ENCODE results near the gene ARHGAP10.

The ARHGAP10 gene

DNA sequence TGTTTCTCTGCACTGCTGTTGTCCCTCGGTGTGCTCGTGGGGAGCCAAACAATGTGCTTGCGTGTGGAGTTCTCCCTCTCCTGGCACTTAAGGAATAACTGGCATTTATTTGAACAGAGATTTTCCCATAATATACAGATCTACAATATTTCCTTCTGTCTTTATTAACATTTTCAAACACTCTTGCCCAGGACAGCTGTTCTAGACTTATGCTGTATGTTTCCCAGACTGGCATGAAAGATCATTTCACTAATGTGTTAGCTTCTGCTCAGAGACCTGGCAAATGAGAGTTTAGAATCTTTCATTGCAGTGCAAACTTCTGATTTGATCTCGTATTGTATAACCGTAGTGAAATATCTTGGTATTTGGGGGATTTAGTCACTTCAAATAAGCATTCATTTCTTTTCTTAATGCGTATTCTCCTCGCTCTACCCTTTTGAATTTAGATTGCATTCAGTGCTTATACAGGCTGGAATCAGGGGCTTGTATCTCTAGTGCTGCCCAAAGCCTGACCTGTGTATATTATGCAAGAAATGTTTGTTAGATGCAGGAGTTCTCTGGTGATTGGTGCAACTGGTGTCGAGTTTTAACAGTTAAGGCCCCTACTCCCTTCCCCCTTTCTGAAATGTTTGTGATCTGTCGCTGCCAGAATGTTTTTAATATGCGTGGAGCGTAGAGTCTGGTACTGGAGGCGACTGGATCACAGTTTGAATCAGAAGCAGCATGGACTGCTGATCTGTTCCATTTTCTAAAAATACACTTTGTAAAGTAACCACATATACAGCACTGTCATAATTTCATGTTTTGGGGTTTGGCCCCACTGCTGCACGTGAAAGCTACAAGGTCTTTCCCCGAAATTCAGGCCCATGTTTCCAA is 326.3 kb downstream of the ARHGAP10 start:
- H3K27ac ChIP-seq: no peak overlapping the region
- CTCF ChIA-PET: no interaction called here
- POLR2A ChIA-PET (ENCODE audit: low non-redundant PET): no interaction called here
- no peak for DNase-seq (ENCODE audit: low spot score)
- TF ChIP-seq, protein P1, sequence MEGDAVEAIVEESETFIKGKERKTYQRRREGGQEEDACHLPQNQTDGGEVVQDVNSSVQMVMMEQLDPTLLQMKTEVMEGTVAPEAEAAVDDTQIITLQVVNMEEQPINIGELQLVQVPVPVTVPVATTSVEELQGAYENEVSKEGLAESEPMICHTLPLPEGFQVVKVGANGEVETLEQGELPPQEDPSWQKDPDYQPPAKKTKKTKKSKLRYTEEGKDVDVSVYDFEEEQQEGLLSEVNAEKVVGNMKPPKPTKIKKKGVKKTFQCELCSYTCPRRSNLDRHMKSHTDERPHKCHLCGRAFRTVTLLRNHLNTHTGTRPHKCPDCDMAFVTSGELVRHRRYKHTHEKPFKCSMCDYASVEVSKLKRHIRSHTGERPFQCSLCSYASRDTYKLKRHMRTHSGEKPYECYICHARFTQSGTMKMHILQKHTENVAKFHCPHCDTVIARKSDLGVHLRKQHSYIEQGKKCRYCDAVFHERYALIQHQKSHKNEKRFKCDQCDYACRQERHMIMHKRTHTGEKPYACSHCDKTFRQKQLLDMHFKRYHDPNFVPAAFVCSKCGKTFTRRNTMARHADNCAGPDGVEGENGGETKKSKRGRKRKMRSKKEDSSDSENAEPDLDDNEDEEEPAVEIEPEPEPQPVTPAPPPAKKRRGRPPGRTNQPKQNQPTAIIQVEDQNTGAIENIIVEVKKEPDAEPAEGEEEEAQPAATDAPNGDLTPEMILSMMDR (conservative IDR thresholded peaks at IDR 0.05; ENCODE audit: low read depth): no peak

DNA sequence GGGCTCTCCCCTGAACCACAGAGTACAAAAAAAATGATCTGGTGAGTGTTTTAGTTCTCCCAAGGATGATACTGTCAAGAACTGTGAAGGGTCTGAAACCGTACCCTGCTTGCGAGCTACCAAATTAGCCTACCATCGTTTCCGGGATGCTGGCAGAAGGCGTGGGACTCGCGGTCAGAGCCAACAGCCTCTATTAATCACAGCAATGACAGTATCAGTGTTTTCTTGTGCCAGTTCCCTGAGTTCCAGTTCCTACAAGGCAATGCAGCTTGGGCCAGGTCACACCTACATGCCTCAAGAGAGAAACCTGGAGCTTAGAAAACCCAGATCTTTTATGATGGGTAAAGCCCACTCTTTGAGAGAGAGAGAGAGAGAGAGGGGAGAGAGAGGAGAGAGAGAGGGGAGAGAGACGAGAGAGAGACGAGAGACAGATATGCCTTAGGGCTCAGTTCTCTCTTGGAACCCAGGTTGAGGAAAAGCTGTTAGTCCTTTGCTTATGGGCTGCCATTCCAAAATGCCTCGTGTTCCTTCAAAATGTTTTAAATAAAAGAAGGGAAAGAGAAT is 327.8 kb downstream of the ARHGAP10 start:
- no peak for DNase-seq (ENCODE audit: low spot score)
- CTCF ChIA-PET: no interaction called here

DNA sequence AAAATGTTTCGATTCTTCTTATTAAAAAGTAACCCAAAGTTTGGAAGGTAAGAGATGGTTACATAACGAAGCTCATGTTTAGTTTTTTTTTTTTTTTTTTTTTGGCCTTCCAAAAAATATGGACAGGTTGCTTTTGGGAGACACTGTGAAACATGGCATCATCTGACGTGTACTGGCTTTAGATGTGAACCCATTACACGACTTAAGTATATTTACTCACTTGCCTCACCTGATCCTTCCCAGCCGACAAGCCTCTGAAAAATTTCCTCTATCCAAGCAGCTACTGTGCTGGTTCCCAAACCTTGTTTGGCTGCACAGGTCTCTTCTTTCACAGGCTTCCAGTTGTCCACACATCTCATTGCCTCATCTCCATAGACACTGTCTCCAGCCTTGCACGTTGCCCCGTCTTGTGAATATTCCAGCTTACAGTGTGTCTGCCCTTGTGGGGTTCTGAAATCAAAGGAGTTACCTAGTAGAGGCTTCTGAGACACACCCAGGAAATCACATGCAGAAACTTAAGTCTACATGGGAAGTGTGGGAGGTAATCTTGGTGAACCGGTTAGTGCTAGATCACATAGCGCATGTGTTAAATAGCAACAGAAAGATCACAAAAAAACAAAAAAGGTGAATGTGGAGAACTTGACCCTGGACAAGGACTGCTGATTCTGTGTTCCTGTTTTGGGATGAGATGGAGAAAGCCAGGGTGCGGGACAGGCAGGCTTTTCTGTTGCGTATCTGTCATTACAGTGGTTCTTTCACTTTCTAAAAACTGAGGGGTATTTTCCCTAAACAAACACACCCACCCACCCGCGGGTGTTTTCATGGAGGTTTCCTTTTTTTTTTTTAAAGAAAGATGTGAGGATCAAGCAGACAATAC is 328.6 kb downstream of the ARHGAP10 start:
- ChIA-PET CTCF (interaction anchor here (0.7 kb wide), 1 partner anchor 52 kb away, joined by 5 read pairs; no protein-coding TSS in a partner anchor), POLR2A (ENCODE audit: low non-redundant PET) (no interaction called here)
- peak; percentile 2 for DNase-seq (ENCODE audit: low spot score)
- no peak overlapping the region for H3K27ac ChIP-seq
- TF ChIP-seq, protein P1 (conservative IDR thresholded peaks at IDR 0.05; ENCODE audit: low read depth): no peak

More for the DNA sequence above, 327.8 kb downstream of the ARHGAP10 start:
- POLR2A ChIA-PET (ENCODE audit: low non-redundant PET): no interaction called here
- H3K27ac ChIP-seq: no peak overlapping the region
- TF ChIP-seq, protein P1 (conservative IDR thresholded peaks at IDR 0.05; ENCODE audit: low read depth): no peak

DNA sequence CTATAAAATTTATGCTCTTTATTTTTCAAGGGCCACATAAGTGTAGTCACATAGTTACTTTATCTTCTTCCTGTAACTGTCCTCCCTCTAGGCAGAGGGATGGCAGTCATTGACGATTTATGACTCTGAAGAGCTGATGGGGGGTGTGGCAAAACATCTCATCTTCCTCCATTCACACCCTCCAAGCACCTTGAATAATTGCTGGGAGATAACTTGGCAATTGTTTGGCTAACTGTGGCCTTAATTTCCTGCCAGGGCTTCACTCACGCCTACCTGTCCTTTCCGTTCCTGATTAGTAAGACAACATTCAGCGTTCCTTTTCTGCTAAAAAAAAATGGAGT is 329.2 kb downstream of the ARHGAP10 start:
- no peak for DNase-seq (ENCODE audit: low spot score)
- ChIA-PET CTCF (no interaction called here), POLR2A (ENCODE audit: low non-redundant PET) (no interaction called here)
- TF ChIP-seq, protein P1 (conservative IDR thresholded peaks at IDR 0.05; ENCODE audit: low read depth): no peak
- H3K27ac ChIP-seq: no peak overlapping the region

DNA sequence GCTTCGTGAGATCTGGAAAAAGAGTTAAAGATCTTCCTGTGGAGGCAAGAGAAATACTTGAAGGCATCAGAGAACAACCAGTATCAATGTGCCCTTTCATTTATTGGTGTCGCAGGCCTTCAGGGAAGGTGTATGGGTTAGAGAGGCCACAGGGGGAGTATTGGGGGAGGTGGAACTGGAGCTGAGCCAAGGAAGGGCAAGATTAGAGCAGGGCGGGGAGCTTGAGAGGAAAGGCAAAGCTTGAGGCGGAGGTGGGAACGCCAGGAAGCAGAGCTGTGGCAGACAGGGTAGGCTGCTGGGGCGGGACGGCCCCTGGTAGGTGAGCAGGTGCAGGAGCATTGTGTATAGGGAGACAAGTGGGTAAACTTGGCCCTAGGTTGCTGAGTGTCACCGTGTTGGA is 329.9 kb downstream of the ARHGAP10 start:
- POLR2A ChIA-PET (ENCODE audit: low non-redundant PET): no interaction called here
- TF ChIP-seq, protein P1 (conservative IDR thresholded peaks at IDR 0.05; ENCODE audit: low read depth): no peak
- CTCF ChIA-PET: no interaction called here
- no peak overlapping the region for H3K27ac ChIP-seq
- no peak for DNase-seq (ENCODE audit: low spot score)

DNA sequence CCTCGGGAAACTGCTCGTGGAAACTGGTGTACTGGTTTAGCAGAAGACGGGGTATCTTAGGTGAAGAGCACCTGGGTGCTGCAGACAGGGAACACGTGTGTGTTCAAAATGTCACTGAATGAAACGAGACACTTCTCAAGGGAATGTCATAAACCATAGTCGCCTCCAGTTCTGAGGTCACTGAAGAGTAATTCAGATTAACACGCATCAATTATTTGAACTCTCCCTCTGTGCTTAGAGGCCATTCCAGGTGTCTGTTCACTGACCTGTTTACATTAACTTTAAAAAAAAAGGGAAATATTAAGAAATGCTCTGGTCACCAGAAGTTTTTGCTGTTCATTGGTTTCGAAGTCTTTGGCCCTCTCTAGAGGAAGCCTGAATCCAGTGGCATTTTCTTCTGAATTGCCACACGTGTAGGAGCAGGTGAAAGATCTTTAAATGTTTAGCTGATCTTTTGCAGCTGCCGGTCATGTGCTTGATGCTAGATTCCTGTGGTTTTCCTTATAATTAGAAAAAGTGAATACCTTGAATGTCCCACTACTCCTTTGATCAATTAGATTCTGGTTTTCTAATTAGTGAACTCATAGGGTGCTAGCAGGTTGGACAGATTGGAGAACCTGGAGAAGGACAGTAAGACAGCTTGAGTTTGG is 330.5 kb downstream of the ARHGAP10 start:
- POLR2A ChIA-PET (ENCODE audit: low non-redundant PET): no interaction called here
- TF ChIP-seq, protein P1 (conservative IDR thresholded peaks at IDR 0.05; ENCODE audit: low read depth): no peak
- no peak overlapping the region for H3K27ac ChIP-seq
- CTCF ChIA-PET: no interaction called here
- DNase-seq (ENCODE audit: low spot score): no peak
